Lower leg skin (tissue), 4 donors: ENCODE data around the gene BLVRB. TPM values are rescaled to one million over a fixed set of nuclear protein-coding genes. Genes with fewer than 3 reads are reported as not detected.

Experiments used
- DNase-seq, 2 donors: peaks; one replicate each; pipeline ENCODE4 v3.0.0-alpha.2; 2019; ENCODE audit warnings: low spot score in 2 of 2
- H3K4me3 ChIP-seq: fragments of 200-600 bp; sonication (generic); 2 replicates; pipeline ENCODE4 v1.5.1; 2017; ENCODE audit warnings: mild to moderate bottlenecking, low read depth; ENCODE audit not compliant: poor library complexity, severe bottlenecking
- CTCF ChIP-seq, 3 donors: fragments of 450-650 bp; IDR thresholded peaks; one replicate each; pipeline ENCODE4 v1.5.1; 2016; ENCODE audit warnings: antibody characterized with exemption in 3 of 3, mild to moderate bottlenecking in 3 of 3, moderate library complexity in 2 of 3
- POLR2A ChIP-seq, 2 donors: fragments of 450-650 bp; IDR thresholded peaks; one replicate each; pipeline ENCODE4 v1.6.1; 2016 to 2017; ENCODE audit warnings: antibody characterized with exemption in 2 of 2, mild to moderate bottlenecking in 1 of 2, moderate library complexity in 1 of 2
- WGBS, 2 donors: methylation state at CpG; one replicate each; pipeline ENCODE4 v1.1.5; 2018; 5-methylcytosine and 5-hydroxymethylcytosine counted together
- intact Hi-C: fragments of 100-400 bp; cut with DNase I; formaldehyde crosslinking; loops from one replicate; pipeline ENCODE4 v1.15.0; 2023; ENCODE audit warnings: low total_unique reads
- total RNA-seq, 4 donors: library from RNA; depleted of rRNA; stranded (reverse); fragments of >200 nt; gene quantifications; one replicate each; pipeline ENCODE4 v1.1.0, GENCODE V29; 2016

The BLVRB gene
- 100 to 1,000 TPM; 139 to 161 (median 154) TPM for total RNA-seq

DNA sequence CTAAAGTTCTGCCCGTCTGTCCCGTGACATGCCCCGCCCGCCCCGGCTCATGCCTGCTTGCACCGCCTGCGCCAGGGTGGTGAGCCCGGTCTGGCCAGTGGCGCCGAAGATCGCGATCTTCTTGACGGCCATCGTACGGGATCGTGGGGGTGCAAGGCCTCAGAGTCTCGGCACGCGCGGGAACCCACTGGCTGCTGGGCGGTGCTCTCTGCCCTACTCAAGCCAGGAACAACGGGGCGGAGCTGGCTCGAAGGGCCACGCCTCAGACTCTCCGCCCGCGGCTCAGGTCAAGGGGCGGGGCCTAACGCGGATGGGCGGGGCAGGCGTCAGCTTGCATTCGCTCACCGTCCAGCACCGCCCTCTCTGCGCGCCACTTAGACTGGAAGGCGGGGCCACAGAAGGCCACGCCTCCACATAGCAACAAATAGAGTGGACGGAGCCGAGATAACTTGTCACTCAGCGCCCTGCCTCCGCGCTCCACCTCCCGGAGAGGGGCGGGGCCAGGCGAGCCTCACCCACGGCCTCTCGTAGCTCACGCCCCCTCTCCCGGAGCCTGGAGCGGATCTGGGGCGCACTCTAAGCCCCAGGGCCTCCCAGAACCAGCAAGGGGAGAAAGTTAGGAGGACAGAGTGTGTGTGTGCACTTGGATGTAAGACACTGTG is at the start of gene BLVRB:
TSS of gene BLVRB (minus strand) at position 189 of the 662 bp plus-strand sequence. CDS start at position 132, 57 bp downstream.
- intact Hi-C loops, result loop anchor here (10.0 kb wide), 1 partner anchor 169 kb away; no protein-coding TSS in a partner anchor
- peak within 1 kb of the TSS; percentile 43 for H3K4me3 ChIP-seq
- peak in 1 of 2 donors; percentile 65 for TF ChIP-seq POLR2A (IDR thresholded peaks at IDR 0.05)
- TF ChIP-seq CTCF (IDR thresholded peaks at IDR 0.05), result no peak
- DNase-seq, result peak; percentile 100
- WGBS, 2 donors, result 0 to 1% methylated on average over 35 to 47 of the region's 54 CpGs

- TF ChIP-seq CTCF (IDR thresholded peaks at IDR 0.05), result no peak
- TF ChIP-seq POLR2A (IDR thresholded peaks at IDR 0.05), result no peak
- no peak overlapping the region for H3K4me3 ChIP-seq
- no peak for DNase-seq
- 83 to 84% methylated on average over 4 of the region's 4 CpGs for WGBS, 2 donors
- intact Hi-C loops, result no loop called here
Observed at GRCh38 chr19:40513741-40514315, 48.3 kb upstream of the BLVRB start.

- TF ChIP-seq POLR2A (IDR thresholded peaks at IDR 0.05), result no peak
- TF ChIP-seq CTCF (IDR thresholded peaks at IDR 0.05), result no peak
- H3K4me3 ChIP-seq, result no peak overlapping the region
- DNase-seq, result no peak
- intact Hi-C loops, result no loop called here
- 62 to 72% methylated on average over 10 to 27 of the region's 27 CpGs for WGBS, 2 donors
Observed at GRCh38 chr19:40513345-40513678, 47.8 kb upstream of the BLVRB start.

DNA sequence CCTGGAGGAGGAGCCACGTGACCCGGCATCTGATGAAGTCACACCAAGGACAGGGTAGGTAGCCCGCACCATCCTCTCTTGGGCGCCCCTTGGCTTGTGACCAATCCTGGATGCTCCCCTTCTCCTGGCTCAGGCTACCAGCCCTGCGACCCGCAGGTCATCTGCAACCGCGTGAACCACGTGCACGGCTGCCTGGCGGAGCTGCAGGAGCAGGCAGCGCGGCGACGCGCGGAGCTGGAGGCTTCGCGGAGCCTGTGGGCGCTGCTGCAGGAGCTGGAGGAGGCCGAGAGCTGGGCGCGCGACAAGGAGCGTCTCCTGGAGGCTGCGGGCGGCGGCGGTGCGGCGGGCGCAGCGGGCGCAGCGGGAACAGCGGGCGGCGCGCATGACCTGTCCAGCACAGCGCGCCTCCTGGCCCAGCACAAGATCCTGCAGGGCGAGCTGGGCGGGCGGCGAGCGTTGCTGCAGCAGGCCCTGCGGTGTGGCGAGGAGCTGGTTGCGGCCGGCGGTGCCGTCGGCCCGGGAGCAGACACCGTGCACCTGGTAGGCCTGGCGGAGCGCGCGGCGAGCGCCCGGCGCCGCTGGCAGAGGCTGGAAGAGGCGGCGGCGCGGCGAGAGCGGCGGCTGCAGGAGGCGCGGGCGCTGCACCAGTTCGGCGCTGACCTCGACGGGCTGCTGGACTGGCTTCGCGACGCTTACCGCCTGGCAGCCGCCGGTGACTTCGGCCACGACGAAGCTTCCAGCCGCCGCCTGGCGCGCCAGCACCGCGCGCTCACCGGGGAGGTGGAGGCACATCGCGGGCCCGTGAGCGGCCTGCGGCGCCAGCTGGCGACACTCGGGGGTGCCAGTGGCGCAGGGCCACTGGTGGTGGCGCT is 47.2 kb upstream of the BLVRB start:
- TF ChIP-seq POLR2A (IDR thresholded peaks at IDR 0.05) (no peak), CTCF (IDR thresholded peaks at IDR 0.05) (no peak)
- no peak for DNase-seq
- WGBS, 2 donors, result 5 to 8% methylated on average over 20 to 28 of the region's 105 CpGs
- H3K4me3 ChIP-seq, result no peak overlapping the region
- intact Hi-C loops, result no loop called here

DNA sequence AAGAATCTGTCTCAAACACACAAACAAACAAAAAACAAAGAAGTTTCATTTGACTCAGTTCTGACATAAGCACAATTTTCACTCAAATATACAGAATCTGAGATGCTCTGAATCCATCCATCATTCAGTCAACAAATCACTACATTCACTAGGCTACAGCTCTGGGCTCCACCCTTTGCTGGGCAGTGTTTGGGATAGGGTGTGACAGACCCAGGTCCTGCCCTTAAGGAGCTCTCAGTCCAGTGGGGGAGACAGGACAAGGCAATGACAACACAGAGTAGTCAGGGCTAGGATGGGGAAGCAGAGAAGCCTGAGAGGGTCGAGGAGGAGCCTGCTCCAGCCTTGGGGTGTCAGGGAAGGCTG is 46.5 kb upstream of the BLVRB start:
- H3K4me3 ChIP-seq, result no peak overlapping the region
- no peak for DNase-seq
- TF ChIP-seq CTCF (IDR thresholded peaks at IDR 0.05) (no peak), POLR2A (IDR thresholded peaks at IDR 0.05) (no peak)
- intact Hi-C loops, result no loop called here
- 7 to 45% methylated on average over 1 of the region's 1 CpG for WGBS, 2 donors
